Gastrocnemius medialis (tissue), 4 donors: ENCODE measurements around the gene TTLL8. TPM values are rescaled to one million over a fixed set of nuclear protein-coding genes. Genes with fewer than 3 reads are reported as not detected.

Experiments
- ATAC-seq, 2 donors: fragments of 150-250 bp; one replicate each; pipeline ENCODE4 v1.9.1; 2016
- DNase-seq, 2 donors: peaks; one replicate each; pipeline ENCODE4 v3.0.0-alpha.2; 2019
- H3K27ac ChIP-seq, 4 donors: fragments of 200-600 bp; sonication (generic); 1 replicate in 1 of 4; 2 replicates in 3 of 4; pipeline ENCODE4 v1.5.1; 2016 to 2018; ENCODE audit warnings: mild to moderate bottlenecking in 2 of 4, moderate library complexity in 1 of 4
- H3K27me3 ChIP-seq, 3 donors: fragments of 200-600 bp; sonication (generic) in 2 of 3; 1 replicate in 1 of 3; 2 replicates in 2 of 3; pipeline versions ENCODE4 v1.5.1 to v1.6.0; 2016 to 2019; ENCODE audit warnings: mild to moderate bottlenecking in 1 of 3, moderate library complexity in 1 of 3
- H3K36me3 ChIP-seq, 2 donors: fragments of 200-600 bp; sonication (generic) in 1 of 2; one replicate each; pipeline ENCODE4 v1.5.1; 2017 to 2018
- H3K4me1 ChIP-seq, 2 donors: fragments of 200-600 bp; sonication (generic) in 1 of 2; one replicate each; pipeline ENCODE4 v1.5.1; 2016 to 2017; ENCODE audit warnings: mild to moderate bottlenecking in 2 of 2
- H3K4me3 ChIP-seq, 4 donors: fragments of 200-600 bp; sonication (generic) in 3 of 4; 1 replicate in 1 of 4; 2 replicates in 3 of 4; pipeline ENCODE4 v1.5.1; 2016 to 2019; ENCODE audit warnings: mild to moderate bottlenecking in 2 of 4
- H3K9me3 ChIP-seq, 3 donors: fragments of 200-600 bp; sonication (generic) in 2 of 3; 1 replicate in 1 of 3; 2 replicates in 2 of 3; pipeline ENCODE4 v1.5.1; 2016 to 2019
- POLR2A ChIP-seq, 2 donors: fragments of 450-650 bp; IDR thresholded peaks; one replicate each; pipeline ENCODE4 v1.6.1; 2017; ENCODE audit warnings: antibody characterized with exemption in 2 of 2, mild to moderate bottlenecking in 2 of 2, moderate library complexity in 2 of 2
- in situ Hi-C, 4 donors: fragments of 200-750 bp; cut with MboI; loops; one replicate each; pipeline versions ENCODE4 v1.15.0 to v1.8.0; 2017; ENCODE audit warnings: low sequenced_read_pairs in 4 of 4
- intact Hi-C: fragments of 100-400 bp; cut with DNase I; formaldehyde crosslinking; loops from one replicate; pipeline ENCODE4 v1.15.1; 2023; ENCODE audit warnings: low total_unique reads
- total RNA-seq, 4 donors: library from RNA; depleted of rRNA; stranded (reverse); fragments of >200 nt; gene quantifications; one replicate each; pipeline versions ENCODE4 v1.1.0 to v1.2.3, GENCODE V29; 2016
- TF ChIP-seq, protein P1 (sequence below), 5 experiments: fragments of 450-650 bp in 3 of 5; fragments of 200-600 bp in 2 of 5; sonication (generic) in 2 of 5; IDR thresholded peaks in 4 of 5; conservative IDR thresholded peaks in 1 of 5; 1 replicate in 4 of 5; 2 replicates in 1 of 5; pipeline ENCODE4 v1.5.1; 2016 to 2019; ENCODE audit warnings: antibody characterized with exemption in 5 of 5, mild to moderate bottlenecking in 3 of 5, moderate library complexity in 3 of 5

Gene TTLL8
- total RNA-seq, 4 donors from 2014 or later, result not detected

DNA sequence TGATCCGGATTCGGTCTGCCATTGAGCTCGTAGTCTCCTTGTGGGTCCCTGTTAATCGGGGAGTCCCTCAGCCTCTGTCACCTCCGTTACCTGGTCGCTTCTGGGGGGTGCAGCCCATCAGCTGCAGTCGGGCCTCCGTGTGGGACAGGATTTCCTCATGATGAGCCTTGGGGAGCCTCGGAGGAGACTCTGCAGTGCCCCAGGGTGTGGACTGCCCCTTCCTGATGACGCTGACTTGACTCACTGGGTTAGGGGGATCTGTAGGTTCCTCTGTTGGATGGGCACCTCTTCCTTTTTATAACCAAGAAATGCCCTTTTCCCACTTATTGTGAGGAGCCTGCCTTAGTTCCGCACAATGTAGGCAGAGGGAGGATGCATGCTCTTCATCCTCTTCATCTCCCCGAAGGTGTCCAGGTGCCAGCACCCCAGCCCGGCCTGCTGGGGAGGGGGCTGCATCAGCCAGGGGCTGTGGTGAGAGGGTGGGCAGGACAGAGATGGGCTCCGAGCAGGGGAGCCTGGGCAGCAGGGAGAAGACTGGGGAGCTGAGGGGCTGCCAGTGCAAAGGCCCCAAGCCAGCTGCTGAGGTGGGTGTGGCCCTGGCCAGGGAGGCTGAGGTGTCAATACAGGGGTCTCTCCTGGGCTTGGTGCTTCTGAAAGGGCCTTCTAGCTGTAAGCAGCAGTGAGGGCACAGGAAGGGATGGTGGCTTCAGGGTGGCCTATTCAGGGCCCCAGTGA, 13.5 kb upstream of the TTLL8 start:
- TF ChIP-seq, protein P1, sequence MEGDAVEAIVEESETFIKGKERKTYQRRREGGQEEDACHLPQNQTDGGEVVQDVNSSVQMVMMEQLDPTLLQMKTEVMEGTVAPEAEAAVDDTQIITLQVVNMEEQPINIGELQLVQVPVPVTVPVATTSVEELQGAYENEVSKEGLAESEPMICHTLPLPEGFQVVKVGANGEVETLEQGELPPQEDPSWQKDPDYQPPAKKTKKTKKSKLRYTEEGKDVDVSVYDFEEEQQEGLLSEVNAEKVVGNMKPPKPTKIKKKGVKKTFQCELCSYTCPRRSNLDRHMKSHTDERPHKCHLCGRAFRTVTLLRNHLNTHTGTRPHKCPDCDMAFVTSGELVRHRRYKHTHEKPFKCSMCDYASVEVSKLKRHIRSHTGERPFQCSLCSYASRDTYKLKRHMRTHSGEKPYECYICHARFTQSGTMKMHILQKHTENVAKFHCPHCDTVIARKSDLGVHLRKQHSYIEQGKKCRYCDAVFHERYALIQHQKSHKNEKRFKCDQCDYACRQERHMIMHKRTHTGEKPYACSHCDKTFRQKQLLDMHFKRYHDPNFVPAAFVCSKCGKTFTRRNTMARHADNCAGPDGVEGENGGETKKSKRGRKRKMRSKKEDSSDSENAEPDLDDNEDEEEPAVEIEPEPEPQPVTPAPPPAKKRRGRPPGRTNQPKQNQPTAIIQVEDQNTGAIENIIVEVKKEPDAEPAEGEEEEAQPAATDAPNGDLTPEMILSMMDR (IDR thresholded peaks at IDR 0.05 in 4 of 5, conservative IDR thresholded peaks at IDR 0.05 in 1 of 5), result no peak
- TF ChIP-seq POLR2A (IDR thresholded peaks at IDR 0.05), result no peak
- intact Hi-C loops (no loop called here), in situ Hi-C loops (no loop called here)
- ATAC-seq (no peak), DNase-seq (no peak)
- Histone ChIP-seq H3K27ac (no peak overlapping the region), H3K9me3 (no peaks in the 10 kb centered on the region), H3K27me3 (peaks cover 0 to 9% (median 7%) of the 10 kb centered on the region in 3 donors), H3K36me3 (no peaks in the 10 kb centered on the region), H3K4me3 (no peak overlapping the region), H3K4me1 (no peaks in the 10 kb centered on the region)

DNA sequence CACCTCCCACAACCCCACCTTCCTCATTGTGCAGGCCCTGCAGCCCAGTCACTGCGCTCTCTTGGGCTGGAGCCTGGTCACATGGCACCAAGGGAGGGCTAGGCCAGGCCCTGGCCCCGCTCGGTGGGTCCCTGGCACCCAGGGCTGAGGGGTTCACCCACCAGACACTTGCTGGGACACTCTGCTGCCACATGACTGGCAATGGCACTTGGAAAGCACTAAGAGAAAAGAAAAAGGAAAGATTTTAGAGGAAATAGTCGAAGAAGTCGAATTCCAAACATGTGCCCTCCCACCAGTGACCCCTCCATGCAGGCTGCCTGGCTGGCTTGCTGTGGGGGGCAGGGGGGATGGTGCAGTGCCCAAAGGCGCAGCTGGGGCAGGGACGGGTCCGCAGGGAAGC, 12.3 kb upstream of the TTLL8 start:
- Histone ChIP-seq H3K36me3 (no peaks in the 10 kb centered on the region), H3K27ac (no peak overlapping the region), H3K27me3 (peaks cover 0 to 12% (median 11%) of the 10 kb centered on the region in 3 donors), H3K4me1 (no peaks in the 10 kb centered on the region), H3K9me3 (no peaks in the 10 kb centered on the region), H3K4me3 (no peak overlapping the region)
- DNase-seq (no peak), ATAC-seq (no peak)
- intact Hi-C loops (no loop called here), in situ Hi-C loops (no loop called here)
- TF ChIP-seq, protein P1 (IDR thresholded peaks at IDR 0.05 in 4 of 5, conservative IDR thresholded peaks at IDR 0.05 in 1 of 5), result no peak

DNA sequence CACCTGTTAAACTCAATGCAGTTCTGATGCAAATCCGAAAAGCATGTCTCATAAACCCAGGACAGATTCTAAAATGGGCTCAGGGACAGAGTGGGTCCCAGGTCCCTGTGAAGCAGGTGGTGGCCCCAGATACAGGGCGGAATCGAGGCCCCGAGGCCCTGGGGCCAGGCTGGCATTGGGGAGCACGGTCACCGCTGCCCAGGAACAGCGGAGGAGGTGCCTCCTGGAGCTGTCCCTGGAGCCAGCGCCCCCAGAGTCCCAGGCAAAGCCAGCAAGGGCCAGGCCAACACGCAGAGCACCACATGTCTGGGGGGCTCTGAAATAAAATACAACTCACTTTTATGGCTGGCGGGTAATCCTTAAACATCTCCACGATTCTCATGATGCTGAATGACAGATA, 10.0 kb upstream of the TTLL8 start:
- peaks cover 10 to 22% (median 13%) of the 10 kb centered on the region in 3 donors for H3K27me3 ChIP-seq
- H3K4me3 ChIP-seq, result no peak overlapping the region
- DNase-seq, result no peak
- TF ChIP-seq POLR2A (IDR thresholded peaks at IDR 0.05), result no peak
- TF ChIP-seq, protein P1 (IDR thresholded peaks at IDR 0.05 in 4 of 5, conservative IDR thresholded peaks at IDR 0.05 in 1 of 5), result no peak
- ATAC-seq, result no peak
- intact Hi-C loops, result no loop called here
- H3K4me1 ChIP-seq, result no peaks in the 10 kb centered on the region
- H3K36me3 ChIP-seq, result no peaks in the 10 kb centered on the region
- no peak overlapping the region for H3K27ac ChIP-seq
- H3K9me3 ChIP-seq, result no peaks in the 10 kb centered on the region
- in situ Hi-C loops, result no loop called here

- Histone ChIP-seq H3K27me3 (peaks cover 10 to 19% (median 11%) of the 10 kb centered on the region in 3 donors), H3K4me3 (no peak overlapping the region), H3K36me3 (no peaks in the 10 kb centered on the region), H3K4me1 (no peaks in the 10 kb centered on the region), H3K27ac (no peak overlapping the region), H3K9me3 (no peaks in the 10 kb centered on the region)
- no peak for TF ChIP-seq POLR2A (IDR thresholded peaks at IDR 0.05)
- TF ChIP-seq, protein P1 (IDR thresholded peaks at IDR 0.05 in 4 of 5, conservative IDR thresholded peaks at IDR 0.05 in 1 of 5), result no peak
- in situ Hi-C loops (no loop called here), intact Hi-C loops (no loop called here)
- DNase-seq (no peak), ATAC-seq (no peak)
Measured at GRCh38 chr22:50067244-50067643, 9.1 kb upstream of the TTLL8 start.

DNA sequence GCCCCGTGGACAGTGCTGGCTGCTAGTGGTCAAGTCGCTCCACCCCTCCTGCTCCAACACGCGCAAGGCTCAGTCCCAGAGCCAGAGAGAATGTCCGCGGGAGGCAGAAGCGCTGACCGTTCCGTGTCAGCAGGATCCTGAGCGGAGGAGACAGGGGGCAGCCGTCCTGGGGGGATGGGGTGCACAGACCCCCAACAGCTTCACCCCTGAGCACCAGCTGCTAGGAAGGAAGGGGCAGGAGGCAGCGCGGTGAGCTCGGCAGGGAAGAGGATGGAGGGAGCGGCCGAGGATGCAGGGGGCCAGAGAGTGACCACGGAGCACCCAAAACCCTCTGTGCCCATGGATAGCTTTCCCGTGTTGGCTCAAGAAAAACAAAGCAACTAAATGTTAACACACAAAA, 6.4 kb upstream of the TTLL8 start:
- Histone ChIP-seq H3K9me3 (no peaks in the 10 kb centered on the region), H3K27me3 (peaks cover 21 to 32% (median 27%) of the 10 kb centered on the region in 3 donors), H3K36me3 (no peaks in the 10 kb centered on the region), H3K27ac (no peak overlapping the region), H3K4me3 (no peak overlapping the region), H3K4me1 (no peaks in the 10 kb centered on the region)
- TF ChIP-seq POLR2A (IDR thresholded peaks at IDR 0.05), result no peak
- TF ChIP-seq, protein P1 (IDR thresholded peaks at IDR 0.05 in 4 of 5, conservative IDR thresholded peaks at IDR 0.05 in 1 of 5), result no peak
- DNase-seq, result no peak
- no peak for ATAC-seq
- in situ Hi-C loops, result no loop called here
- intact Hi-C loops, result no loop called here
